ENCODE results near the gene KCNQ5. TPM values are rescaled to one million over a fixed set of nuclear protein-coding genes. Genes with fewer than 3 reads are reported as not detected.

KCNQ5 gene
- total RNA-seq, 1 donor from 2014 or later: not detected

- Histone ChIP-seq H3K4me3 (no peak overlapping the region), H2AFZ (replicated peaks) (no peak overlapping the region), H3K9ac (no peak overlapping the region), H3K4me1 (no peaks in the 10 kb centered on the region), H3K79me2 (ENCODE audit: low read depth) (no peaks in the 10 kb centered on the region), H3K27me3 (no peaks in the 10 kb centered on the region), H4K20me1 (ENCODE audit: low read depth) (no peaks in the 10 kb centered on the region), H3K27ac (no peak overlapping the region), H3K36me3 (no peaks in the 10 kb centered on the region), H3K4me2 (no peak overlapping the region), H3K9me3 (ENCODE audit: low read depth) (no peaks in the 10 kb centered on the region), H3F3A (ENCODE audit: low read depth) (no peaks in the 10 kb centered on the region)
- Mint-ChIP-seq H3K36me3 (no peaks in the 10 kb centered on the region), H3K27me3 (ENCODE audit: insufficient read depth, low read depth) (no peaks in the 10 kb centered on the region), H3K4me3 (no peak overlapping the region), H3K9me3 (no peaks in the 10 kb centered on the region), H3K4me1 (no peaks in the 10 kb centered on the region), H3K27ac (no peak overlapping the region)
- DNase-seq (ENCODE audit: low spot score): no peak
- TF ChIP-seq EZH2phosphoT487 (IDR thresholded peaks at IDR 0.05) (no peak), EZH2 (IDR thresholded peaks at IDR 0.05) (no peak)
- TF ChIP-seq, protein P1, sequence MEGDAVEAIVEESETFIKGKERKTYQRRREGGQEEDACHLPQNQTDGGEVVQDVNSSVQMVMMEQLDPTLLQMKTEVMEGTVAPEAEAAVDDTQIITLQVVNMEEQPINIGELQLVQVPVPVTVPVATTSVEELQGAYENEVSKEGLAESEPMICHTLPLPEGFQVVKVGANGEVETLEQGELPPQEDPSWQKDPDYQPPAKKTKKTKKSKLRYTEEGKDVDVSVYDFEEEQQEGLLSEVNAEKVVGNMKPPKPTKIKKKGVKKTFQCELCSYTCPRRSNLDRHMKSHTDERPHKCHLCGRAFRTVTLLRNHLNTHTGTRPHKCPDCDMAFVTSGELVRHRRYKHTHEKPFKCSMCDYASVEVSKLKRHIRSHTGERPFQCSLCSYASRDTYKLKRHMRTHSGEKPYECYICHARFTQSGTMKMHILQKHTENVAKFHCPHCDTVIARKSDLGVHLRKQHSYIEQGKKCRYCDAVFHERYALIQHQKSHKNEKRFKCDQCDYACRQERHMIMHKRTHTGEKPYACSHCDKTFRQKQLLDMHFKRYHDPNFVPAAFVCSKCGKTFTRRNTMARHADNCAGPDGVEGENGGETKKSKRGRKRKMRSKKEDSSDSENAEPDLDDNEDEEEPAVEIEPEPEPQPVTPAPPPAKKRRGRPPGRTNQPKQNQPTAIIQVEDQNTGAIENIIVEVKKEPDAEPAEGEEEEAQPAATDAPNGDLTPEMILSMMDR (IDR thresholded peaks at IDR 0.05): no peak
These were observed 242.4 kb downstream of the KCNQ5 start for GRCh38 chr6:72864236-72864635.

DNA sequence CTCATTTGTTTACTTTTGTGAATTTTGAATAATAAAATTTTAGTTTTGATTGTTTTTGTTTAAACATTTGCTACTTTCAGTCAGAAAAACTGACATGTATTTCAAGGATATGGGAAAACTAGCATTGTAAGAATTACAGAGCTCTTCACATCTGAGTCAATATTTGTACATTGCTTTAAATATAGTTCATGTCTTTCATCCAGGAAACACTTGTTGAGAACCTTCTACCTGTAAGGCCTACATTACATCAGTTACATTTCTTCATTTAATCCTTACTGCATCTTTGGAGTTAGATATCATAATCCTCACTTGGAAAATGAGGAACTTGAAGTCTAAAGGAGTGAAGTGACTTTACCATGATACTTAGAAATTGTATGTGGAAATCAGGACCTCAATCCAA lies 242.9 kb downstream of the KCNQ5 start:
- no peaks in the 10 kb centered on the region for H3K27me3 Mint-ChIP-seq (ENCODE audit: insufficient read depth, low read depth)
- H3K4me1 ChIP-seq: no peaks in the 10 kb centered on the region
- no peaks in the 10 kb centered on the region for H3K79me2 ChIP-seq (ENCODE audit: low read depth)
- no peak overlapping the region for H3K27ac ChIP-seq
- no peak overlapping the region for H3K9ac ChIP-seq
- TF ChIP-seq EZH2 (IDR thresholded peaks at IDR 0.05): no peak
- TF ChIP-seq, protein P1 (IDR thresholded peaks at IDR 0.05): no peak
- TF ChIP-seq EZH2phosphoT487 (IDR thresholded peaks at IDR 0.05): no peak
- H3K27ac Mint-ChIP-seq: no peak overlapping the region
- H3K4me3 Mint-ChIP-seq: no peak overlapping the region
- no peaks in the 10 kb centered on the region for H3K36me3 Mint-ChIP-seq
- H3K27me3 ChIP-seq: no peaks in the 10 kb centered on the region
- DNase-seq (ENCODE audit: low spot score): no peak
- no peaks in the 10 kb centered on the region for H3K9me3 ChIP-seq (ENCODE audit: low read depth)
- H2AFZ ChIP-seq (replicated peaks): no peak overlapping the region
- H4K20me1 ChIP-seq (ENCODE audit: low read depth): no peaks in the 10 kb centered on the region
- H3K4me3 ChIP-seq: no peak overlapping the region
- no peaks in the 10 kb centered on the region for H3K4me1 Mint-ChIP-seq
- no peaks in the 10 kb centered on the region for H3K36me3 ChIP-seq
- H3K9me3 Mint-ChIP-seq: no peaks in the 10 kb centered on the region
- H3F3A ChIP-seq (ENCODE audit: low read depth): no peaks in the 10 kb centered on the region
- no peak overlapping the region for H3K4me2 ChIP-seq

DNA sequence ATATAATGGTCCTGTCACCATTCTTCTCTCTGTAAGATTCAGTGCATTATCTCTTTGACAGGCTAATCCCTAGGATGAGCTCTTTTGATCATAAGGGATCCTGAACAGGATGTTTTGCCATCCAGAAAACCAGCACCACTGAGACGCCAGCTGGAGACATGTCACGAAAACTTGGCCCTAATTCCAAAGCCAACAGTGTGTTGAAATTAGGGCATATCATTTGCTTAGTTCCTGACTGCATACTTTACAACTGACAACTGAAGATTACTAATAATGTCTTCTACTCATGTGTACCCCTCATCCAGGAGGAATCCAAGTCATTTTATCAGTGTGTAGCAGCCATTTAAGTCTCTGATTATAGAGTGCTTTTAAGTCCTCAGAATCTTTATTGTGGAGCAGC lies 243.6 kb downstream of the KCNQ5 start:
- Histone ChIP-seq H3K79me2 (ENCODE audit: low read depth) (no peaks in the 10 kb centered on the region), H3K9ac (no peak overlapping the region), H2AFZ (replicated peaks) (no peak overlapping the region), H4K20me1 (ENCODE audit: low read depth) (no peaks in the 10 kb centered on the region), H3K4me3 (no peak overlapping the region), H3K4me1 (no peaks in the 10 kb centered on the region), H3K9me3 (ENCODE audit: low read depth) (no peaks in the 10 kb centered on the region), H3K4me2 (no peak overlapping the region), H3K27ac (no peak overlapping the region), H3F3A (ENCODE audit: low read depth) (no peaks in the 10 kb centered on the region), H3K27me3 (no peaks in the 10 kb centered on the region), H3K36me3 (no peaks in the 10 kb centered on the region)
- DNase-seq (ENCODE audit: low spot score): no peak
- TF ChIP-seq EZH2phosphoT487 (IDR thresholded peaks at IDR 0.05) (no peak), EZH2 (IDR thresholded peaks at IDR 0.05) (no peak)
- TF ChIP-seq, protein P1 (IDR thresholded peaks at IDR 0.05): no peak
- no peaks in the 10 kb centered on the region for H3K27me3 Mint-ChIP-seq (ENCODE audit: insufficient read depth, low read depth)
- no peaks in the 10 kb centered on the region for H3K9me3 Mint-ChIP-seq
- H3K27ac Mint-ChIP-seq: no peak overlapping the region
- H3K4me3 Mint-ChIP-seq: no peak overlapping the region
- no peaks in the 10 kb centered on the region for H3K36me3 Mint-ChIP-seq
- H3K4me1 Mint-ChIP-seq: no peaks in the 10 kb centered on the region
